ENCODE data around the gene RFPL3. TPM values are rescaled to one million over a fixed set of nuclear protein-coding genes. Genes with fewer than 3 reads are reported as not detected.

Gene RFPL3
- polyA plus RNA-seq, 4 donors = 0.04 TPM; not detected in 3

- Histone ChIP-seq H3K4me3 (ENCODE audit: low read depth in 1 of 3, low read length in 3 of 3) (no peak overlapping the region), H3K9me3 (ENCODE audit: control insufficient read depth in 2 of 2, insufficient read depth in 1 of 2, low read depth in 1 of 2, low read length in 1 of 2) (no peaks in the 10 kb centered on the region), H3K4me1 (ENCODE audit: control insufficient read depth in 3 of 3, insufficient read depth in 2 of 3, low read depth in 1 of 3, low read length in 2 of 3) (peaks cover 3 to 9% (median 4%) of the 10 kb centered on the region in 3 donors), H3K27ac (ENCODE audit: low read depth in 1 of 3, low read length in 2 of 3) (no peak overlapping the region), H3K27me3 (ENCODE audit: control insufficient read depth in 3 of 3, insufficient read depth in 3 of 3, low read length in 3 of 3) (no peaks in the 10 kb centered on the region), H3K36me3 (ENCODE audit: control insufficient read depth in 3 of 3, insufficient read depth in 2 of 3, low read depth in 1 of 3, low read length in 3 of 3) (peaks cover 9 to 41% (median 36%) of the 10 kb centered on the region in 3 donors)
- FAIRE-seq (no peak), DNase-seq (no peak)
- 83 to 89% (median 85%) methylated on average over 2 of the region's 2 CpGs for WGBS, 3 donors
These were observed 46.4 kb downstream of the RFPL3 start for GRCh38 chr22:32404021-32404420.

- 72 to 91% (median 84%) methylated on average over 3 of the region's 3 CpGs for WGBS, 3 donors
- peaks cover 4 to 21% (median 16%) of the 10 kb centered on the region in 3 donors for H3K4me1 ChIP-seq (ENCODE audit: control insufficient read depth in 3 of 3, insufficient read depth in 2 of 3, low read depth in 1 of 3, low read length in 2 of 3)
- FAIRE-seq (no peak), DNase-seq (no peak)
- peaks cover 5 to 30% (median 26%) of the 10 kb centered on the region in 3 donors for H3K36me3 ChIP-seq (ENCODE audit: control insufficient read depth in 3 of 3, insufficient read depth in 2 of 3, low read depth in 1 of 3, low read length in 3 of 3)
- no peaks in the 10 kb centered on the region for H3K9me3 ChIP-seq (ENCODE audit: control insufficient read depth in 2 of 2, insufficient read depth in 1 of 2, low read depth in 1 of 2, low read length in 1 of 2)
- H3K27me3 ChIP-seq (ENCODE audit: control insufficient read depth in 3 of 3, insufficient read depth in 3 of 3, low read length in 3 of 3) = no peaks in the 10 kb centered on the region
- no peak overlapping the region for H3K4me3 ChIP-seq (ENCODE audit: low read depth in 1 of 3, low read length in 3 of 3)
- no peak overlapping the region for H3K27ac ChIP-seq (ENCODE audit: low read depth in 1 of 3, low read length in 2 of 3)
These were observed 49.6 kb downstream of the RFPL3 start for GRCh38 chr22:32407312-32407711.

- Histone ChIP-seq H3K27me3 (ENCODE audit: control insufficient read depth in 3 of 3, insufficient read depth in 3 of 3, low read length in 3 of 3) (no peaks in the 10 kb centered on the region), H3K4me3 (ENCODE audit: low read depth in 1 of 3, low read length in 3 of 3) (no peak overlapping the region), H3K4me1 (ENCODE audit: control insufficient read depth in 3 of 3, insufficient read depth in 2 of 3, low read depth in 1 of 3, low read length in 2 of 3) (peaks cover 4 to 21% (median 16%) of the 10 kb centered on the region in 3 donors), H3K27ac (ENCODE audit: low read depth in 1 of 3, low read length in 2 of 3) (peak overlapping the region in 1 of 3 donors; percentile 55), H3K36me3 (ENCODE audit: control insufficient read depth in 3 of 3, insufficient read depth in 2 of 3, low read depth in 1 of 3, low read length in 3 of 3) (peaks cover 5 to 29% (median 22%) of the 10 kb centered on the region in 3 donors), H3K9me3 (ENCODE audit: control insufficient read depth in 2 of 2, insufficient read depth in 1 of 2, low read depth in 1 of 2, low read length in 1 of 2) (no peaks in the 10 kb centered on the region)
- DNase-seq (peak in 1 of 2 donors; percentile 88), FAIRE-seq (no peak)
- WGBS, 3 donors = 27 to 51% (median 47%) methylated on average over 2 of the region's 2 CpGs
These were observed 50.3 kb downstream of the RFPL3 start for GRCh38 chr22:32407936-32408335.

- Histone ChIP-seq H3K27ac (ENCODE audit: low read depth in 1 of 3, low read length in 2 of 3) (peak overlapping the region in 2 of 3 donors; percentile 8 to 65), H3K9me3 (ENCODE audit: control insufficient read depth in 2 of 2, insufficient read depth in 1 of 2, low read depth in 1 of 2, low read length in 1 of 2) (no peaks in the 10 kb centered on the region), H3K4me1 (ENCODE audit: control insufficient read depth in 3 of 3, insufficient read depth in 2 of 3, low read depth in 1 of 3, low read length in 2 of 3) (peaks cover 4 to 21% (median 16%) of the 10 kb centered on the region in 3 donors), H3K4me3 (ENCODE audit: low read depth in 1 of 3, low read length in 3 of 3) (no peak overlapping the region), H3K27me3 (ENCODE audit: control insufficient read depth in 3 of 3, insufficient read depth in 3 of 3, low read length in 3 of 3) (no peaks in the 10 kb centered on the region), H3K36me3 (ENCODE audit: control insufficient read depth in 3 of 3, insufficient read depth in 2 of 3, low read depth in 1 of 3, low read length in 3 of 3) (peaks cover 4 to 20% (median 12%) of the 10 kb centered on the region in 3 donors)
- FAIRE-seq (no peak), DNase-seq (peak; percentile 27 to 91)
- WGBS, 3 donors = 29 to 75% (median 55%) methylated on average over 9 of the region's 9 CpGs
These were observed 52.3 kb downstream of the RFPL3 start for GRCh38 chr22:32409977-32410376.

GRCh38 chr22:32410459-32410858, 52.8 kb downstream of the RFPL3 start:
- Histone ChIP-seq H3K4me3 (ENCODE audit: low read depth in 1 of 3, low read length in 3 of 3) (peak overlapping the region; percentile 11 to 94 (median 75)), H3K9me3 (ENCODE audit: control insufficient read depth in 2 of 2, insufficient read depth in 1 of 2, low read depth in 1 of 2, low read length in 1 of 2) (no peaks in the 10 kb centered on the region), H3K27me3 (ENCODE audit: control insufficient read depth in 3 of 3, insufficient read depth in 3 of 3, low read length in 3 of 3) (no peaks in the 10 kb centered on the region), H3K4me1 (ENCODE audit: control insufficient read depth in 3 of 3, insufficient read depth in 2 of 3, low read depth in 1 of 3, low read length in 2 of 3) (peaks cover 4 to 21% (median 16%) of the 10 kb centered on the region in 3 donors), H3K27ac (ENCODE audit: low read depth in 1 of 3, low read length in 2 of 3) (peak overlapping the region in 2 of 3 donors; percentile 39 to 65), H3K36me3 (ENCODE audit: control insufficient read depth in 3 of 3, insufficient read depth in 2 of 3, low read depth in 1 of 3, low read length in 3 of 3) (peaks cover 4 to 16% (median 12%) of the 10 kb centered on the region in 3 donors)
- peak; percentile 3 to 40 for DNase-seq
- 41 to 76% (median 60%) methylated on average over 4 of the region's 4 CpGs for WGBS, 3 donors
- no peak for FAIRE-seq

Other genes starting within 250 kb of the RFPL3 start
- gene C22orf42, start 198.6 kb upstream of the RFPL3 start, polyA plus RNA-seq = under 1 TPM in 2 of 4 donors, not detected in 2; 0.09 TPM
- under 1 TPM in 2 of 4 donors, not detected in 2; 0.10 to 0.19 TPM for gene RFPL2, start 152.8 kb upstream of the RFPL3 start, polyA plus RNA-seq
- gene SLC5A4, start 102.5 kb upstream of the RFPL3 start, polyA plus RNA-seq = 1 to 10 TPM in 3 of 4 donors, under 1 TPM in 1; 0.75 to 9.4 (median 6.8) TPM
- gene RTCB, start 54.4 kb downstream of the RFPL3 start, polyA plus RNA-seq = 100 to 1,000 TPM in 3 of 4 donors, 10 to 100 TPM in 1; 75.7 to 206 (median 123) TPM
- not detected for gene BPIFC, start 106.6 kb downstream of the RFPL3 start, polyA plus RNA-seq
- 100 to 1,000 TPM in 1 of 4 donors, 10 to 100 TPM in 3; 61.6 to 100 (median 84.8) TPM for gene FBXO7, start 116.9 kb downstream of the RFPL3 start, polyA plus RNA-seq